GM19035 (cell line): Measurements from ENCODE around the gene ZNF280A.
"Not testable (repeated sequence)": the region's sequence is repeated elsewhere in the genome, so short reads cannot be mapped to it uniquely, and the experiment has no call there.

Experiments
- ATAC-seq: cut with Tn5 transposase; IDR thresholded peaks from one replicate; pipeline ENCODE4 v1.9.1; 2021; ENCODE audit not compliant: unreplicated experiment

ZNF280A gene

DNA sequence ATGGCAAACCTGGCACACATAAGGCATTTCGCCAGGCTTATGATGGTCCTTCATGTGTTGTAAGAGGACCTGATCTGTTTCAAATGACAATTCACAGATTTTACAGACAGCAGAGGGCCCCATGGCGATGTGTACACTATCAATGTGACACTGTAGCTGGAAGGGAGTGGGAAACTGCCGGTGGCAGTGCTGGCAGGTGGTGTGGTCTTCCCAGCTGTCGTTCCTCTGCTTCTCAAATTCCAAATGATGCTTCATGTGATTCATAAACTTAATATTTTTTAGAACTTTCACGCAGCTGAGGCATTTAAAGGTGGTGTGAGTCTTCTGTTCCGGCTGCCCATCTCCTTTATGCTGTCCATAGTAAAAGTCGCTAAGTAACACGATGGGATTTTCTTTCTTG, 5.6 kb downstream of the ZNF280A start:
- ATAC-seq: not testable (repeated sequence)

DNA sequence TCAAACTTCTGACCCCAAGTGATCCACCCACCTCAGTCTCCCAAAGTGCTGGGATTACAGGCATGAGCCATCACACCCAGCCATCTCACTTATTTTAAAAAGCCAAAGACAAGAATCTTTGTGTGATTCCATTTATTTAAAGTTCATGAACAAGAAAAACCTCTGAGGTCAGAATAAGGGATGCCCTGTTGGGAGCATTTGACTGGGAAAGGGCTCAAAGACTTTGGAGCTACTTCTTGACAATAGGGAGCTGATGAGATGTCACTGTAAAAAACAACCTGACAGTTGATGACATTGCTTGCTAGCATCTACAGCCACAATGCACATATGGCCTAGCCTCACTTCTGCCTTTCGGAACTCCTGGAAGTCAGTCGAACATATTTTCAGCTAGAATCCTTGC, 6.5 kb downstream of the ZNF280A start:
- no peak for ATAC-seq

DNA sequence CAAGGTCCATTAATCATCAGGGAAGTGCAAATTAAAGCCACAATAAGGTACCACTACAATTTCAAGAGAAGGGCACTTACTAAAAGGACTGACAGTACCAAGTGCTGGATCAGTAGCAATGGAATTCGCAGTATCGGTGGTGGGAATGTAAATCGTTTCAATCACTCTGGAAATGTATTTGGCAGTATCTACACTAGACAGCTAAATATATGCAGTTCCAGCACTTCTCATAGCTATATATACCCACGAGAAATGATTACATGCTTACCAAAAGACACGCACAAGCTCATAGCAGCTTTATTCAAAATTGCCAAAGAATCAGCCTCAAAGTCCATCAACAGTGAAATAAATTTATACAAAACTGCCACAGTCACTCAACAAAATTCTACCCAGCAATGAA, 7.1 kb downstream of the ZNF280A start:
- no peak for ATAC-seq

DNA sequence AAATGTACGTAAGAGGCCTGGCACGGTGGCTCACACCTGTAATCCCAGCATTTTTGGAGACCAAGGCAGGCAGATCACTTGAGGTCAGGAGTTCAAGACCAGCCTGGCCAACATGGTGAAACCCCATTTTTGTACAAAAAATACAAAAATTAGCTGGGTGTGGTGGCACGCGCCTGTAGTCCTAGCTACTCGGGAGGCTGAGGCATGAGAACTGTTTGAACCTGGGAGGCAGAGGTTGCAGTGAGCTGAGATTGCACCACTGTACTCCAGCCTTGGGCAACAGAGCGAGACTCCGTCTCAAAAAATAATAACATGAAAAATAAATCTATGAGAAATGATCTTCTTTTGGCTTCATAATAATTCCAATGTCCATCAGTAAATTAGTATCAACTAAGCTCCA, 9.2 kb downstream of the ZNF280A start:
- not testable (repeated sequence) for ATAC-seq

DNA sequence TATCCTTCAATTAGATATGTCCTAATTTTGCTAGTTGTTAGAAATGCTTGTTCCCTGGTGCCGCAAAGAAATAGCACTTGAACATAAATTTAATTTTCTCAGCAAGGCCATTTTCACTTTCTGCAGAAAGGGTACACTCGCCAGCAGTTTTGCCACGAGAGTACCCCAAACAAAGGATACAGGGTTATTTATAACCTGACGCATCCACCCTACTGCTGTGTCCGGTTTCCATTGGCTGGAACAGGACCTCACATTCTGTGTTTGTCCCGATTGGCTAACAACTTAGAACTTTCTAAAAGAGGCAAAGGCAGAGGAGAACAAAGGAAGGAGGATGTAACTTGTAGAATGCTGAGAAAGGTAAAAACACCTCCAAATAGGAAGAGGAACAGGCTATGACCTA, 10.2 kb downstream of the ZNF280A start:
- ATAC-seq: not testable (repeated sequence)

DNA sequence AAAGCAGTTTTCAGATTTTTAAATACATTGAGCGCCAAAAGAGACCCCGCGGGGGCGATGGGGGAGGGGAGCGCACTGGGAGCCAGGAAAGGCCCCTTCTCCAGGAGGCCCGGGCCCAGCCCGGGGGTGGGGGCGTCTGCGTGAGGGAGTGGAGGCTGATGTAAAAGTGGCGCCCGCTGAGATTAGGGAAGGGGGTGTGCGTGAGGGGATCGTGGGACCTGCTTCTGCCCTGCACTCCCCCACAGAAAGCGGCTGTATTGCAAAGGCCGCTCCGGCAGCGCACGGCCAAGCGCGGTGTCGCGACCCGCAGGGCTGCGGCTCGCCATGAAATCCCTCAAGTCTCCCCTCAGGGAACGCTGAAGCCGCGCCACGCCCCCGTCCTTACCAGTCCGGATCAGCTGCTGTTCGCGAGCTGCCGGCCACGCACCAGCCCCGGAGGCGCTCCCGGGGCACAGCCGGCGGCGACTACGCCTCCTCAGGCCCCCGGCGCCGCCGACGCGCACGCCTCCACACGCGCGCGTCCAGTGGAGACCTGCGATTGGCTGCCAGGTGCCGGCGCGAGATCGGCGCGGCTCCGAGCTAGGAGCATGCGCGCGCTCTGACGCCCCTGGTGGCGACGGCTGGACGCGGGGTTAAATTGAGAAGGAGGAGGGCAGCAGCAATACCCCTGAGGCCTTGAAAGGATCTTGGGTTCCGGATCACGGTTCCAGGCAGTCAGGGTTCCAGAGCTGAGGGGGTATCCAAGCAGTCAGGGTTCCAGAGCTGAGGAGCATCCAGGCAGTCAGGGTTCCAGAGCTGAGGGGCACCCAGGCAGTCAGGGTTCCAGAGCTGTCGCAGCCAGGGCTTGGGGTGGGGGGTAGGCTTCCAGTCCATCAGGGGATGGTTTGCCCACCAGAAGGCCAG, 11.5 kb downstream of the ZNF280A start, which contains the start of gene ZNF280B:
Gene ZNF280B (minus strand): TSS at position 469 of the 903 bp plus-strand sequence. CDS start 19,344 bp downstream, outside the sequence.
- peak; percentile 94 for ATAC-seq

DNA sequence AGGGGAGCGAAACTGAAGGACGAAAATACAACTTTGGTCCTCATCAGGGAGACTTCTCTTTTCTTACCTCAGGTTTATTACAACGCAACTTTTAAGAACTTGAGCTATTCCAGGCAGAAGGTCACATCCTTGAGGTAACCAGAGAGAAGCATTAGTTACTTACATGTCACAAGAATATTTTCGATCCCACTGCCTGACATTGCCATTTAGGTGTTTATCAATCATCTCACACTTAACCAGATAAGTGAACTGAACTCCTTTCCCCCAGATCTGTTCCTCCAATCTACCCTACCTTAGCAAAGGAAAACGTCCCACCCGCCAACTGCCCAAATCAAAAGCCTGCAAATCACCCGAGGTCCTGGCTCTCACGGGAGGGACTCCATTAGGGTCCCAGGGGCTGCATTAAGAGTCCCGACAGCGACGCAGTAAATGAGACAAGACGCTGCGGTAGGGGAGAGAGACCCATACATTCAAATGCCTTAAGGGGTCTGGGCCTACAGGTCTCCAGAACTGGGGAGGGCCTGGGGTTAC, 12.3 kb downstream of the ZNF280A start:
- no peak for ATAC-seq

DNA sequence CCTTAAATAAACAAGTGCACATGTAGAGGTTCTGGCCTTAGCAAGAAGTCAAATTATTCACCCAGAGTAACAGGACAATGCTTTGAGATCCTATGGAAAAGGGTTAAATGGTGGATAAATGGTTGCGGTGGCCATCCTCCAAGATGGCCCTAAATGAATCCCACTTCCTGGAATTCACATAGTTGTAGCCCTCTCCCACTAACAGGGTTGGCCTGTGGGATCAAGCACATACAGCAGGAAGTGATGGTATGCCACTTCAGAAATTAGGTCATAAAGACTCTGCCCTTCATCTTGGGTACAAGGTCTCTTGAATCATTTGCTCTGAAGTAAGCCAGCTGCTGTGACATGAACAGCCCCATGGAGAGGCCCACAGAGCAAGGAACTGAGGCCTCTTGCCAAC, 13.3 kb downstream of the ZNF280A start:
- no peak for ATAC-seq

DNA sequence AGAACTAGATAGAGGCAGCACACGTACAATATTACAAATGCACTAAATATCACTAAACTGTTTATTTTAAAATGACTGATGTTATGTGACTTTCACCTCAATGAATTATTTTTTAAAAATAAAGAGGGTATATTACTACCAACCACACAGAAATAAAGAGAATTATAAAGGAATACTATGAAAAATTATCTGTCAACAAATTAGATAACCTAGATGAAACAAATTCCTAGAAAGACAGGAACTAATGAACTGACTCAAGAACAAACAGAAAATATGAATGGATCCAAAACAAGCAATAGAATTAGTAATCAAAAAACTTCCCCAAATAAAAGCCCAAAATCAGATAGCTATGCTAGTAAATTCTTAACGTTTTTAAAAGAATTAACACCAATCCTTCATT, 21.8 kb downstream of the ZNF280A start:
- no peak for ATAC-seq

DNA sequence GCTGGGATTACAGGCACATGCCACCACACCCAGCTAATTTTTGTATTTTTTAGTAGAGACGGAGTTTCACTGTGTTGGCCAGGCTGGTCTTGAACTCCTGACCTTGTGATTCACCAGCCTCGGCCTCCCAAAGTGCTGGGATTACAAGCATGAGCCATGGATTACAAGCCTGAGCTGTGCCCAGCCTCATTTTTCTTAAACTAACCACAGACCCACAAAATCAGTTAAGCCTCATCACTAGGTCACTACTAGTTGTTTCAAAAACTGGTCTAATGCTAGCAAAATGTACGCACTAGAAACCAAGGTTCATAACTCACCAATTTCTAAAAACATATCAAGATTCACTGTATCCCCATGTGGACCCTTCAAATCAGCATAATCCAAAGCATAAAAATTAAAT, 28.5 kb downstream of the ZNF280A start:
- ATAC-seq: not testable (repeated sequence)

DNA sequence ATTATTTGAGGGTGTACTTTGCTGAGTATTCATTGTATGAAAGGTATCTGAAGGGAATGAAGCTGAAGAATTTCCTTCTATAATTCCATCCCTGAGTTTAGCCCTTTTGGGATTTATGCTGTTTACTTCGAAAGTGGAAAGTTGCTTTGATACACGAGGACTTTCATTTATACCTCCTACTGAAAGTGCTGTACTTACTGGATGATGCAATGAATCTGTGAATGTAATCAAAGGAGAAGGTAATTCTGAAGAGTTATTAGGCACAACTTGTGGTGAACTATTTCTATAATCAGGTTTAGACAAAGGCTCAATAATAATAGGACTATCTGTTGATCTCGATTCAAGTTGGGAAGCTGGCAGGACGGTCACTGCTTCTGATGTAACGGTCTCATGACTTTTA, 31.3 kb downstream of the ZNF280A start:
- ATAC-seq: no peak

DNA sequence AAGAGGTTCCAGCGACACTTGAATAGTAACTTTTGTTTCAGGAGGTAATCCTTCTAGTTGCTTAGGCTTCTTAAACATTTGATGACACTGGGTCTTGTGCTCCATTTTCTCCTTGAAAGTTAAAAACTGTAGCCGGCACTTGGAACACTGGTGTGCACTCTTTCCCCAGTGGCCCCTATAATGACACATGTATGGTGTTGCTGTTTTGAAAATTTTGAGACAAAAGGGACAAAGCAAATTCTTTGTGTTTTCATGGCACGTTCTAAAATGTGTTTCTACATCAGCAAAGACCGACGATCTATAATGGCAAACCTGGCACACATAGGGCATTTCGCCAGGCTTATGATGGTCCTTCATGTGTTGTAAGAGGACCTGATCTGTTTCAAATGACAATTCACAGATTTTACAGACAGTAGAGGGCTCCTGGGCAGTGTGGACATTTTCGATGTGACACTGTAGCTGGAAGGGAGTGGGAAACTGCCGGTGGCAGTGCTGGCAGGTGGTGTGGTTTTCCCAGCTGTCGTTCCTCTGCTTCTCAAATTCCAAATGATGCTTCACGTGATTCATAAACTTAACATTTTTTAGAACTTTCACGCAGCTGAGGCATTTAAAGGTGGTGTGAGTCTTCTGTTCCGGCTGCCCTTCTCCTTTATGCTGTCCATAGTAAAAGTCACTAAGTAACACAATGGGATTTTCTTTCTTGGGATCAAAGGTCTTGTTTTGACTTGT, 32.0 kb downstream of the ZNF280A start:
- ATAC-seq: no peak

DNA sequence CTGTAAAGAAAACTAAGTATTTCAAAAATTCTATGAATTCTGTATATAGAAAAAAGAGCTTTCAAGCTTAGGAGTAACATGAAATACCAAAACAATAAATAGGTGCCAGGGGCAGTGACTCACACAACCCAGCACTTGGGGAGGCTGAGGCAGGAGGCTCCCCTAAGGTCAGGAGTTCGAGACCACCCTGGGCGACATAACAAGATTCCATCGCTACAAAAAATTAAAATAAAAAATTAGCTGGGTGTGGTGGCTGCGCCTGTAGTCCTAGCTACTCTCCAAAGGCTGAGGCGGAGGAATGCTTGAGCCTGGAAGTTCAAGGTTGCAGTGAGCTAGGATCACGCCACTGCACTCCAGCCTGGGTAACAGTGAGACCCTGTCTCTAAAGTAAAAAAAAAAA, 33.0 kb downstream of the ZNF280A start:
- no peak for ATAC-seq

DNA sequence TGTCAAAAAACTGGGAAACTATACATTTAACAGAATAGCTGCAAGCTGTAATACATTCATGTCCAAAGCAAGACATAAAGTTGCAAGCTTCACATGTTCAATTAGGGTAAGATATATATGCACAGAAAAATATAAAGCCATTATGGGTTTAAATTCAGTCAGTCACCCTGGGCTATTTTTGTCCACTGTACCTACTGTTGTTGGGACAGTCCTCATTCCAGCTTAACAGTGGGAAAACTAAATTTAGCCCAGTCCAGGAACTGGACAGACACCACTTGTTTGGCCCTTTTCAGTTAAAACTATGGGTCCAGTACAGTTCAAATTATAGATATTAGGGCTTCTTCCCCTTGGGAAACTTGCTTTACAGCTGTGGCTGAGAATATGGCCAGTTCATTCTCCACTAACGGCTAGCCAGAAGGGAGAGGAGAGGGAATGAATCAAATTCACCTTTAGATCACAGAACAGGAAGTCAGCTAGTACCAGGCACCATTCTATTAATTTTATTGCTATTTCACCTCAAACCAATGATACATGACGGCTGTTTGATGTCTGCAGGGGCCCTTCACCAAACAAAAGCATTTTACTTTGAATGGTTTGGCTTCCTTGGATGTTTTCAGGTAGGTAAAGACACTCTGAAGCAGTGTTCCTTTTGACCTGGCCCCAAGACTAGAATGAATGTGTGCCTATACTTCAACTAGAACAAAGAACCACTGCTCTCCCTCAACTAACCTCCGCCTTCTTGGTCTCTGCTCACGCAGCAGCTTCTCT, 33.8 kb downstream of the ZNF280A start:
- no peak for ATAC-seq

DNA sequence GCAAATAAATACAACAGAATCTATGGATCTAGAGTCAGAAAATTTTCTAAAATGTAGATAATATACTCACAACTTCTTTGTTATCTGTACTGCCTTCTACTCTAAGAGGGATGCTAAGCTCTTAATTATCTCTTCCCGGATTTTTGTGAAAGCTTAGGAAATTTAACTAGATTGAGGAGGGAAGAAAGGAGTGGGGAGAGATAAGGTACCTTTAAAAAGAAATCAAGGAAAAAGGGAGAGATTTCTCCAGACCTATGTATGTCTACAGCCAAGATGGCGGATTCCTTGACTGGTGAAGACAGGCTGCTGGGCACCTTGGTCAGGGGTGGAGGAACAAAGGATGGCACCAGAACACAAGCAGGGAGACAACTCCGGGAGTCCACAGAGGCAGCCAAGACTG, 34.5 kb downstream of the ZNF280A start:
- no peak for ATAC-seq

DNA sequence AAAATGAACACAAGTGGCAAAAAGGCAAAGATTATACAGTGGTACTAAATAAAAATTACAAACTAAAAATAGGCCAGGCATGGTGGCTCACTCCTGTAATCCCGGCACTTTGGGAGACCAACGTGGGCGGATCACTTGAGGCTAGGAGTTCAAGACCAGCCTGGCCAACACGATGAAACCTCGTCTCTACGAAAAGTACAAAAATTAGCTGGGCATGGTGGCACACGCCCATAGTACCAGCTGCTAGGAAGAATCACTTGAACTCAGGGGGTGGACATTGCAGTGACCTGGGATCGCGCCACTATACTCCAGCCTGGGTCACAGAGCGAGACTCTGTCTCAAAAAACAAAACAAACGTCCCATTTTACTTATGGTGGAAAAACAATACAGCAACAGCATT, 36.0 kb downstream of the ZNF280A start:
- no peak for ATAC-seq

DNA sequence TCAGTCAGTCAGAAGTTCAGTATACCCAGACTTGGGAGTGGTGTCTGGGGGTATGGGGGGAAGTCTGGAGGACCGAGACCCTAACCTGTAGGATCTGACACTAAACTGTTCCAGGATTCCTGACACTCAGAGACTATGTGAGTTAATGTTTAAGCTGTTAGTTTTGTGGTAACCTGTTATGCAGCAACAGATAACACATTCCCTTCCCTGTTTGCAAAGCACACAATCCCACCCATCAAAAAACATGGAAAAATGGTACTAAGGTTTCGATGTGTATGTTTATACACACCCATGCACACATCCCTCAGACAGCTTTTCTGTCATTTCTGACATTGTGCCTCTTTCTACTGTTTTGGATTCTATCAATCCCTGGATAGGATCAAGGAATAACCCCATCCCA, 39.1 kb downstream of the ZNF280A start:
- no peak for ATAC-seq

DNA sequence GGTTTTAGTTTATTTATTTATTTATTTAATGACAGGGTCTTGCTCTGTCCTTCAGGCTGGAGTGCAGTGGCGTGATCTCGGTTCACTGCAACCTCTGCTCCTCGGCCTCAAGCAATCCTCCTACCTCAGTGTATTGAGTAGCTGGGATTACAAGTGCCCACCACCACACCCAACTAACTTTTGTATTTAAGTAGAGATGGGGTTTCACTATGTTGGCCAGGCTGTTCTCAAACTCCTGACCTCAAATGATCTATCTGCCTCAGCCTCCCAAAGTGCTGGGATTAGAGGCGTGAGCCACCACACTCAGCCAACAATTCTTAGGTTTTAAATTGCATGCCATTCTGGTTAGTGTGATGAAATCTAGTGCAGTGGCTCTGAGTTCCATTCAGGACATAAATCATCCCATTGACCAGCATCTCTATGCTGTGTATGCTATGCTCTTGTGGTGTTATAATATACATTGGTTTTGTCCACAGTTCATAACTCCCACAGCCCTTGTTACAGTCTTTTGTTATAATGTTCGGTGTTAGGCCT, 40.0 kb downstream of the ZNF280A start:
- no peak for ATAC-seq

DNA sequence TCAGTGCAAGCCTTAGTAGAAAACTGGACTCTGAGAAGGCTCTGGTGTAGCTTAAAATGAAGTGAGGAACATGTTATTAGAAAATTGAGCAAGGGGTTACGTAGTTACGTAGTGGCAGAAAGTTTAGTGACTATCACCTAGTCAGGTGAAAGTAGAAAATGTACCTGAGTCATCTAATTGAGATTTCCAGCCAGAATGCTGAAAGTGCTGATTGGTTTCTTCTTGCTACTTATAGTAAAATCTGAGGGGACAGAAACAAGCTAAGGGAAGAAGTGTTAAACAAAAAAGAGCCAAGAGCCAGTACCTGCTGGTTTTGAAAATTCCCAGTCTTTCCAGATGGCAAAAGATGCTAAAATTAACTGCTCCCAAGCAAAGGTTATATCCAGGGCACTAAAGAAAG, 41.0 kb downstream of the ZNF280A start:
- no peak for ATAC-seq

DNA sequence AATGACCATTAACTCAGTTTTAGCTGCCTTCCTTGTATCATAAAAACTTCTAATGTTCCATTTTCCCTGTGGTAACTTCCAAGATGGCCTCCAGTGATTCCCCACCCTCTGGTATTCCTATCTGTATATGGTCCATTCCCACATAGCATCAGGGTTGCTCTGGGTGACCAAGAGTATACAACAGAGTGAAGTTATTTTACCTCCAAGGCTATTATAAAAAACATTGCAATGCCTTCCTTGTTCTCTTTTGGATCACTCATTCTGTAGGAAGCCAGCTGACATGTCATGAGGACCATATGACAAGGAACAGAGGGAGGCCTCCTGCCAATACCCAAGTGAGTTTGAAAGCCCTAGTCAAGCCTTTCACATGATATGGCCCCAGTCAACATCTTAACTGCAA, 41.6 kb downstream of the ZNF280A start:
- ATAC-seq: no peak

DNA sequence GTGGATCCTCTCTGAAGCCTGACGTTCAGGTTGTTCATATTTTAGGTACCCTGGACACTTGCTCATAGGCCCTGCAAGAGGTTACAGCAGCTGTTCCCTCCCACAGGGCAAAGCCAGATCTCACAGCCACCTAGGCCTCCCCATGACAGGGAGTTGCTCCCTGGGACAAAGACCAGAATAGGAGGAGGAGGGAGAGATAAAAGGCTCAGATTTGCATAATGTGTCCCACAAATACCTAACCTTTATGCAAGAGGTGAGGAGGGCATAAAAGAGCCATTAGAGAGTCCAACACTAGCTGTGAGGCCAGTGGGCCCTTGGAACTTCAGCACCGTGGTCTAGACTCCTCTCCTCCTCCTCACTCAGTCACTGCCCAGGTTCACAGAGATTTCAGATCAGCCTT, 45.3 kb downstream of the ZNF280A start:
- ATAC-seq: no peak
